Right lobe of liver (tissue), 6 donors: ENCODE data around the gene HOXD9. TPM values are rescaled to one million over a fixed set of nuclear protein-coding genes. Genes with fewer than 3 reads are reported as not detected.

Experiments
- ATAC-seq, 4 donors: fragments of 200-7000 bp; cut with Tn5 transposase; one replicate each; pipeline ENCODE4 v1.9.1; 2020; ENCODE audit warnings: mild to moderate bottlenecking in 4 of 4, moderate library complexity in 4 of 4
- DNase-seq, 3 donors: peaks; one replicate each; pipeline ENCODE4 v3.0.0-alpha.2; 2020
- H3K27ac ChIP-seq, 3 donors: fragments of 200-600 bp; one replicate each; pipeline ENCODE4 v1.8.0; 2022
- H3K27me3 ChIP-seq, 2 donors: fragments of 200-600 bp; one replicate each; pipeline ENCODE4 v1.8.0; 2022
- H3K36me3 ChIP-seq, 4 donors: fragments of 200-600 bp; sonication (generic) in 1 of 4; one replicate each; pipeline versions ENCODE4 v1.5.1 to v1.8.0; 2017 to 2022; ENCODE audit warnings: control low read depth in 1 of 4
- H3K4me1 ChIP-seq, 4 donors: fragments of 200-600 bp; sonication (generic) in 1 of 4; one replicate each; pipeline versions ENCODE4 v1.5.1 to v1.8.0; 2017 to 2022; ENCODE audit warnings: control low read depth in 1 of 4
- H3K4me3 ChIP-seq, 3 donors: fragments of 200-600 bp; one replicate each; pipeline ENCODE4 v1.8.0; 2022
- H3K9me3 ChIP-seq, 4 donors: fragments of 200-600 bp; sonication (generic) in 1 of 4; one replicate each; pipeline versions ENCODE4 v1.5.1 to v1.8.0; 2017 to 2022; ENCODE audit warnings: control low read depth in 1 of 4
- POLR2A ChIP-seq: fragments of 450-650 bp; IDR thresholded peaks from one replicate; pipeline ENCODE4 v1.6.1; 2017; ENCODE audit warnings: antibody characterized with exemption, mild to moderate bottlenecking
- WGBS: methylation state at CpG from one replicate; pipeline ENCODE4 v1.1.6; 2018; ENCODE audit warnings: low coverage, low lambda C conversion rate; ENCODE audit not compliant: insufficient coverage; ENCODE audit errors: missing lambda C conversion rate; 5-methylcytosine and 5-hydroxymethylcytosine counted together
- intact Hi-C, 2 donors: fragments of 100-400 bp; cut with DNase I; formaldehyde crosslinking; loops; one replicate each; pipeline versions ENCODE4 v1.11.2 to v1.14.1; 2022
- total RNA-seq, 6 experiments: library from RNA; depleted of rRNA in 2 of 6; stranded (reverse); fragments of >200 nt in 2 of 6; fragmentation: NEBNext Ultra II Directional in 3 of 6; extraction: Animal tissue kit (Norgen Biotek cat#: 25700) in 3 of 6; gene quantifications; one replicate each; pipeline versions ENCODE4 v1.1.0 to v1.2.4, GENCODE V29; 2016 to 2023
- TF ChIP-seq, protein P1 (sequence below), 4 donors: fragments of 200-600 bp in 3 of 4; fragments of 450-650 bp in 1 of 4; IDR thresholded peaks; one replicate each; pipeline versions ENCODE4 v1.5.1 to v1.8.0; 2016 to 2022; ENCODE audit warnings: antibody characterized with exemption in 4 of 4, mild to moderate bottlenecking in 2 of 4
- donor health status: DM: no; HTN: yes; CAD: no.
- donor health status: DM: no; HTN: no; CAD: no.
- donor health status: DM: no; HTN: no; CAD: no.
- donor health status: DM: no; HTN: yes; CAD: no.
- donor health status: DM: no; HTN: yes; CAD: no.

Gene HOXD9
- total RNA-seq, 6 experiments from 2014 or later, result 0.25 TPM; not detected in 5

- peaks cover 0 to 19% (median 6%) of the 10 kb centered on the region in 4 donors for H3K4me1 ChIP-seq
- 0% methylated on average over 17 of the region's 18 CpGs for WGBS
- ATAC-seq, result no peak
- DNase-seq, result no peak
- no peak overlapping the region for H3K27ac ChIP-seq
- no peaks in the 10 kb centered on the region for H3K9me3 ChIP-seq
- no peaks in the 10 kb centered on the region for H3K36me3 ChIP-seq
- no peak for TF ChIP-seq POLR2A
- TF ChIP-seq, protein P1, sequence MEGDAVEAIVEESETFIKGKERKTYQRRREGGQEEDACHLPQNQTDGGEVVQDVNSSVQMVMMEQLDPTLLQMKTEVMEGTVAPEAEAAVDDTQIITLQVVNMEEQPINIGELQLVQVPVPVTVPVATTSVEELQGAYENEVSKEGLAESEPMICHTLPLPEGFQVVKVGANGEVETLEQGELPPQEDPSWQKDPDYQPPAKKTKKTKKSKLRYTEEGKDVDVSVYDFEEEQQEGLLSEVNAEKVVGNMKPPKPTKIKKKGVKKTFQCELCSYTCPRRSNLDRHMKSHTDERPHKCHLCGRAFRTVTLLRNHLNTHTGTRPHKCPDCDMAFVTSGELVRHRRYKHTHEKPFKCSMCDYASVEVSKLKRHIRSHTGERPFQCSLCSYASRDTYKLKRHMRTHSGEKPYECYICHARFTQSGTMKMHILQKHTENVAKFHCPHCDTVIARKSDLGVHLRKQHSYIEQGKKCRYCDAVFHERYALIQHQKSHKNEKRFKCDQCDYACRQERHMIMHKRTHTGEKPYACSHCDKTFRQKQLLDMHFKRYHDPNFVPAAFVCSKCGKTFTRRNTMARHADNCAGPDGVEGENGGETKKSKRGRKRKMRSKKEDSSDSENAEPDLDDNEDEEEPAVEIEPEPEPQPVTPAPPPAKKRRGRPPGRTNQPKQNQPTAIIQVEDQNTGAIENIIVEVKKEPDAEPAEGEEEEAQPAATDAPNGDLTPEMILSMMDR (IDR thresholded peaks at IDR 0.05), result no peak
- peaks cover 20 to 92% of the 10 kb centered on the region in 2 donors for H3K27me3 ChIP-seq
- intact Hi-C loops, result loop anchor here in 1 of 2 donors (10.0 kb wide), 1 partner anchor 743 kb away; no protein-coding TSS in a partner anchor
- no peak overlapping the region for H3K4me3 ChIP-seq
Observed at GRCh38 chr2:176097820-176098365, 24.6 kb upstream of the HOXD9 start.

GRCh38 chr2:176098366-176099158 is 24.0 kb upstream of the HOXD9 start:
- Histone ChIP-seq H3K4me1 (peaks cover 0 to 14% (median 6%) of the 10 kb centered on the region in 4 donors), H3K36me3 (no peaks in the 10 kb centered on the region), H3K27me3 (peaks cover 18 to 92% of the 10 kb centered on the region in 2 donors), H3K27ac (no peak overlapping the region), H3K9me3 (no peaks in the 10 kb centered on the region), H3K4me3 (no peak overlapping the region)
- 6% methylated on average over 7 of the region's 35 CpGs for whole genome bisulfite sequencing
- DNase-seq, result no peak
- ATAC-seq, result no peak
- TF ChIP-seq, protein P1 (IDR thresholded peaks at IDR 0.05), result no peak
- TF ChIP-seq POLR2A, result no peak
- intact Hi-C loops, result loop anchor here in 1 of 2 donors (10.0 kb wide), 1 partner anchor 744 kb away; no protein-coding TSS in a partner anchor

DNA sequence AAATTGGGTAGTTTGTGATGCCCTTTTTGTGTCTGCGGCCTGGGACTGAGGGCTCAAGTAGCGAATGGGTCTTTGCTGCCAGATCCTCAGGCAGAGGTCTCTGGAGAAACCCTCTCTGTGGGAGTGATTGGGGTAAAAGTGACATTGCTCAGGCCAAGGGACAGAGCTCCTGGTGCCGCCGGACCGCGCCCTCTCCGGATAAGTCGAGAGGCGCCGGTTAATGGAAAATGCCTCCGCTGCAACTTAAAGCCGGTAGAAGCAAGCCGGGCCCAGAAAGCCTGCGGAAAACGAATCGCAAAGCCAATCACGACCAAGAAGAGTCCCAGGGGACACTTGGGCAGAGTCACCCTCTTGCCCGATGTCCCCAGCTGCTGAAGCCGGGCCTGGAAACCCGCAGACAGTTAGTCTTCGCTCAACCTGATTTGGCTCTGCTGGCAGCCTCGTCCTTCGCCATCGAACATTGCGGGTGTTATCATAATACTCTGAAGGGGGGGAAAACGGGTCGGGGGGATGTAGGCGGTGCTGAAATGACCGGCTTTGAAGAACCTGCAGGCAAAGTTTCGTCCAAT is 23.3 kb upstream of the HOXD9 start:
- intact Hi-C loops, result loop anchor here in 1 of 2 donors (10.0 kb wide), 1 partner anchor 744 kb away; no protein-coding TSS in a partner anchor
- ATAC-seq (no peak), DNase-seq (no peak)
- WGBS, result 3% methylated on average over 18 of the region's 30 CpGs
- Histone ChIP-seq H3K36me3 (no peaks in the 10 kb centered on the region), H3K27me3 (peaks cover 22 to 95% of the 10 kb centered on the region in 2 donors), H3K27ac (no peak overlapping the region), H3K4me3 (no peak overlapping the region), H3K9me3 (no peaks in the 10 kb centered on the region), H3K4me1 (peaks cover 0 to 14% (median 6%) of the 10 kb centered on the region in 4 donors)
- TF ChIP-seq POLR2A, result no peak
- TF ChIP-seq, protein P1 (IDR thresholded peaks at IDR 0.05), result no peak

GRCh38 chr2:176099728-176100546 is 22.6 kb upstream of the HOXD9 start, which contains the start of gene HOXD12:
TSS of gene HOXD12 (plus strand) at chr2:176099795. CDS start at chr2:176099802, 7 bp downstream.
- Histone ChIP-seq H3K27ac (no peak within 1 kb of the TSS), H3K9me3 (no peaks in the 10 kb centered on the region), H3K27me3 (peaks cover 29 to 95% of the 10 kb centered on the region in 2 donors), H3K36me3 (no peaks in the 10 kb centered on the region), H3K4me3 (no peak within 1 kb of the TSS), H3K4me1 (peaks cover 0 to 14% (median 6%) of the 10 kb centered on the region in 4 donors)
- intact Hi-C loops, result loop anchor here in 1 of 2 donors (10.0 kb wide), 1 partner anchor 745 kb away; no protein-coding TSS in a partner anchor
- DNase-seq (no peak), ATAC-seq (no peak)
- TF ChIP-seq, protein P1 (IDR thresholded peaks at IDR 0.05), result no peak
- no peak for TF ChIP-seq POLR2A
- WGBS, result 7% methylated on average over 9 of the region's 70 CpGs
